Activated CD4-positive, alpha-beta T cell treated with anti-CD3 and anti-CD28 coated beads, Interleukin-10, Interleukin-2, amounts not matched to agents 100 ng/mL and 50 ng/mL, durations not matched to agents 16 hours and 8 hours (primary cell): Measurements from ENCODE around the gene MAS1.
"Not testable (repeated sequence)": the region's sequence is repeated elsewhere in the genome, so short reads cannot be mapped to it uniquely, and the experiment has no call there.

Experiments used
- DNase-seq: peaks from one replicate; pipeline ENCODE4 v3.0.0-alpha.2; 2020

The MAS1 gene

GRCh38 chr6:159919800-159920199 is 29.0 kb downstream of the MAS1 start:
- DNase-seq = no peak

- DNase-seq = not testable (repeated sequence)
These were observed 33.4 kb downstream of the MAS1 start for GRCh38 chr6:159924150-159924549.

GRCh38 chr6:159926542-159927203 is 35.9 kb downstream of the MAS1 start:
- no peak for DNase-seq

GRCh38 chr6:159929819-159930218 is 39.0 kb downstream of the MAS1 start:
- peak; percentile 59 for DNase-seq

- DNase-seq = peak; percentile 93
These were observed 40.3 kb downstream of the MAS1 start for GRCh38 chr6:159931112-159931511.

- no peak for DNase-seq
These were observed 41.1 kb downstream of the MAS1 start for GRCh38 chr6:159931846-159932245.

GRCh38 chr6:159933077-159933476 is 42.3 kb downstream of the MAS1 start:
- DNase-seq = no peak

- DNase-seq = no peak
These were observed 43.4 kb downstream of the MAS1 start for GRCh38 chr6:159934181-159934580.

GRCh38 chr6:159935065-159935464 is 44.3 kb downstream of the MAS1 start:
- no peak for DNase-seq

- DNase-seq = no peak
These were observed 44.8 kb downstream of the MAS1 start for GRCh38 chr6:159935633-159936032.

GRCh38 chr6:159939591-159940016 is 48.8 kb downstream of the MAS1 start:
- no peak for DNase-seq
